Activated naive CD4-positive, alpha-beta T cell treated with anti-CD3 and anti-CD28 coated beads for 36 hours (primary cell): ENCODE results near the gene THAP3. TPM values are rescaled to one million over a fixed set of nuclear protein-coding genes. Genes with fewer than 3 reads are reported as not detected.
"Not testable (repeated sequence)": the region's sequence is repeated elsewhere in the genome, so short reads cannot be mapped to it uniquely, and the experiment has no call there.

Source experiments
- CTCF ChIA-PET: fragments of 350-600 bp; sonication (Branson Sonifier 250); formaldehyde crosslinking; loops from one replicate; lab custom pipeline; 2021; ENCODE audit warnings: antibody characterized with exemption; lab: Charles Lee
- DNase-seq: peaks from one replicate; pipeline ENCODE4 v3.0.0-alpha.2; 2020
- H3K27ac Mint-ChIP-seq: one replicate; pipeline ENCODE4 v1.8.0; 2021; ENCODE audit warnings: mild to moderate bottlenecking, mixed read lengths
- H3K27me3 Mint-ChIP-seq: one replicate; pipeline ENCODE4 v1.8.0; 2021; ENCODE audit warnings: low read depth, mixed read lengths
- H3K36me3 Mint-ChIP-seq: one replicate; pipeline ENCODE4 v1.8.0; 2021; ENCODE audit warnings: low read depth, mixed read lengths
- H3K4me1 Mint-ChIP-seq: one replicate; pipeline ENCODE4 v1.8.0; 2021; ENCODE audit warnings: low read depth, mixed read lengths
- H3K4me3 Mint-ChIP-seq: one replicate; pipeline ENCODE4 v1.8.0; 2021; ENCODE audit warnings: mild to moderate bottlenecking, moderate library complexity, mixed read lengths
- H3K9me3 Mint-ChIP-seq: one replicate; pipeline ENCODE4 v1.8.0; 2021; ENCODE audit warnings: mixed read lengths
- intact Hi-C: fragments of 100-400 bp; cut with micrococcal nuclease; formaldehyde crosslinking; loops from one replicate; pipeline ENCODE4 v1.15.1; 2023
- total RNA-seq, 2 experiments: library from RNA; stranded (reverse); gene quantifications; one replicate each; pipeline ENCODE4 v1.2.3, GENCODE V29; 2021

THAP3 gene
- total RNA-seq, 2 experiments from 2014 or later: 27.3 to 30.9 TPM

DNA sequence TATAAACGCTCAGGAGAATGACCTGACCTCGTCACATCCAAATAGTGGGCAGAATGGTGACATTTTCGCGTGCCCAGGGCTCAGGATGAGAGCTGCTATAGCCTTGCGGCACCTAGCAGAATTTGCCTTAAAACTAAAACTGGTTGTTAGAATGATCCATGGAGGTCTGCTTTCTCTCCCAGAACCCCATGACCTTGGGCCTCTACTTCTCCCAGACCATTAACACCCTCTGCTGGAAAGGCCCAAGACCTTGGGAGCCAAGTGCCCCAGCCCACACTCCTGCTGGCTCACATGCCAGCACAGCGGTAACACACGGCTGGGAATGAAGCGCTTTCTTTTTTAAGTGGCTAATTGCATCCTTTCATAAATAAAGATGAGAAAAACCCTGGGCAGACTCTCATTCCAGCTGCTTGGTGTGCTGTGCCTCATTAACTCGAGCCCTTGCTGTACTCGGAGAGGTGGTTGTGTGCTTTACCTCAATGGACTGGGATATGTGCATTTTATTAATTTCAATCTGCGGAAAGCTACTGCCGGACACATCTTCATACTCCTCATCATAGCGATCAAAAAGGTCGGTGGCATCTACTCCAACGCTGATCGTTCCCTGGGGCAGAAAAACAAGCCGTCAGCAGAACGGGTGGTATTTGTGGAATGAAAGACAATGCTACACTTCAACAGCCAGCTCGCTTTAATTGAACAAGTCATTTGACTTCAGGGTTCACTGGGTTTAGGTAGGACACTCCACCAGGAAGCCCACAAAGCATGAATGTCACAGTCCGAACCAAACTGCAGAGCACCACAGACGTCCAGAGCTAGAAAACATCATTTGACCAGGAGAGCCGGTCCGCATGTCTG is 29.0 kb downstream of the THAP3 start:
- CTCF ChIA-PET: interaction anchor here (0.7 to 1.3 kb wide), 3 partner anchors 8 to 217 kb away, joined by 3 to 6 read pairs (median 3); no protein-coding TSS in a partner anchor
- Mint-ChIP-seq H3K36me3 (peaks cover 10% of the 10 kb centered on the region), H3K27me3 (no peaks in the 10 kb centered on the region), H3K27ac (no peak overlapping the region), H3K9me3 (no peaks in the 10 kb centered on the region), H3K4me1 (peaks cover 3% of the 10 kb centered on the region), H3K4me3 (no peak overlapping the region)
- DNase-seq: no peak
- intact Hi-C loops: no loop called here

DNA sequence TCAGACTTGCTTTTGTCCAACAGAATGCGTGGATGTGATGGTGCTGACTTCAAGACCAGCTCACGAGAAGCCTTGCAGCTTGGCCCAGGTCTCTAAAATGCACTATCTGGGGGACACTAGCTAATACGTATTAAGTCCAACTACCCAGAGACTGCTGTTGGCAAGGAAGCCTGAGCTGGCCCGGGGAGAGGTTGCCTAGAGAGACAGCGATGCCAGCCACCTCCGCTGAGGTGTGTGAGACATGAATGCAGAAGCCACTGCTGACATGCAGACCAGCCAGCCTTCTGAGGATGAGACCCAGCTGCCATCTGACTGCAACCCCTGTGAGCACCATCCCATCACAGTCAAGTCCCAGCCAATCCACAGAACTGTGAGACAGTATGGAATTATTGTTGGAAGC is 32.5 kb downstream of the THAP3 start:
- no peak overlapping the region for H3K27ac Mint-ChIP-seq
- CTCF ChIA-PET: interaction anchor here (0.6 kb wide), 1 partner anchor 74 kb away, joined by 3 read pairs; no protein-coding TSS in a partner anchor
- no peak overlapping the region for H3K4me3 Mint-ChIP-seq

GRCh38 chr1:6658359-6659060 is 33.8 kb downstream of the THAP3 start:
- intact Hi-C loops: no loop called here
- no peak for DNase-seq
- peaks cover 9% of the 10 kb centered on the region for H3K36me3 Mint-ChIP-seq
- no peaks in the 10 kb centered on the region for H3K27me3 Mint-ChIP-seq
- H3K4me1 Mint-ChIP-seq: peaks cover 5% of the 10 kb centered on the region
- CTCF ChIA-PET: interaction anchor here (1.0 kb wide), 1 partner anchor 11 kb away, joined by 3 read pairs; no protein-coding TSS in a partner anchor
- no peak overlapping the region for H3K27ac Mint-ChIP-seq
- no peak overlapping the region for H3K4me3 Mint-ChIP-seq
- H3K9me3 Mint-ChIP-seq: no peaks in the 10 kb centered on the region

More for the DNA sequence above, 32.5 kb downstream of the THAP3 start:
- Mint-ChIP-seq H3K9me3 (no peaks in the 10 kb centered on the region), H3K4me1 (peaks cover 5% of the 10 kb centered on the region), H3K27me3 (no peaks in the 10 kb centered on the region), H3K36me3 (peaks cover 7% of the 10 kb centered on the region)
- intact Hi-C loops: no loop called here
- no peak for DNase-seq

GRCh38 chr1:6660415-6661049 is 35.9 kb downstream of the THAP3 start:
- no peak overlapping the region for H3K27ac Mint-ChIP-seq
- H3K4me3 Mint-ChIP-seq: no peak overlapping the region
- H3K27me3 Mint-ChIP-seq: no peaks in the 10 kb centered on the region
- no peaks in the 10 kb centered on the region for H3K9me3 Mint-ChIP-seq
- H3K36me3 Mint-ChIP-seq: peaks cover 13% of the 10 kb centered on the region
- peaks cover 6% of the 10 kb centered on the region for H3K4me1 Mint-ChIP-seq
- CTCF ChIA-PET: no interaction called here
- no peak for DNase-seq
- intact Hi-C loops: no loop called here

DNA sequence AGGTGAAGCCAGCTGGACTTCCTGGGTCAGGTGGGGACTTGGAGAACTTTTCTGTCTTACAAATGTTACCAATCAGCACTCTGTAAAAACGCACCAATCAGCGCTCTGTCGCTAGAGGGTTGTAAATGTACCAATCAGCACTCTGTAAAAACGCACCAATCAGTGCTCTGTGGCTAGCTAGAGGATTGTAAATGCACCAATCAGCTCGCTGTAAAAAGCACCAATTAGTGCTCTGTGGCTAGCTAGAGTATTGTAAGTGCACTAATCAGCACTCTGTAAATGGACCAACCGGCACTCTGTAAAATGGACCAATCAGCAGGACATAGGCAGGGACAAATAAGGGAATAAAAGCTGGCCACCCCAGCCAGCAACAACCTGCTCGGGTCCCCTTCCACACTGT is 37.8 kb downstream of the THAP3 start:
- CTCF ChIA-PET: interaction anchor here (1.1 kb wide), 1 partner anchor 16 kb away, joined by 4 read pairs; no protein-coding TSS in a partner anchor
- not testable (repeated sequence) for DNase-seq

DNA sequence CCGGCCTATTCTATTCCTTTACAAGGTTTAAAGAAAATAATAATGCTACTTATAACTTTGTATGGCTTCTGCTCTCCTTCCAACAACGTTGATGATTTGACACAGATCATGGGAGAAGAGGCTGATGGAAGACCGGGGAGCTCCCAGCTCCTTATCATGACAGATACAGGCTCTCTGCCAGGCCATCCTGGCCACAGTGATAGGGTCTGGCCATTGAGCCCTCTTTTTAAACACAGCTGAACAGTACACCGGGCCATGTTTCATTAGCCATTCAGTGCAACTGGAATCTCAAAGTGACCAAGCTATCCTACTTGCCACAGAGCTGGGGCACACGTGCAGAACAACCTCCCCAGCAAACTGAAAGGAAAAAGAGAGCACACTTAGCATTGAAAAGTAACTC is 42.0 kb downstream of the THAP3 start:
- no peak overlapping the region for H3K27ac Mint-ChIP-seq
- no peaks in the 10 kb centered on the region for H3K9me3 Mint-ChIP-seq
- H3K27me3 Mint-ChIP-seq: no peaks in the 10 kb centered on the region
- H3K4me1 Mint-ChIP-seq: peaks cover 2% of the 10 kb centered on the region
- peaks cover 20% of the 10 kb centered on the region for H3K36me3 Mint-ChIP-seq
- no peak overlapping the region for H3K4me3 Mint-ChIP-seq
- no peak for DNase-seq
- CTCF ChIA-PET: no interaction called here
- intact Hi-C loops: no loop called here

More for the DNA sequence above, 37.8 kb downstream of the THAP3 start:
- H3K4me3 Mint-ChIP-seq, H3K27ac Mint-ChIP-seq, intact Hi-C loops, H3K9me3 Mint-ChIP-seq, H3K4me1 Mint-ChIP-seq, H3K27me3 Mint-ChIP-seq: not testable (repeated sequence)
- peaks cover 16% of the 10 kb centered on the region for H3K36me3 Mint-ChIP-seq

- no peak overlapping the region for H3K27ac Mint-ChIP-seq
- H3K4me1 Mint-ChIP-seq: peaks cover 2% of the 10 kb centered on the region
- DNase-seq: no peak
- intact Hi-C loops: no loop called here
- no peaks in the 10 kb centered on the region for H3K9me3 Mint-ChIP-seq
- H3K36me3 Mint-ChIP-seq: peaks cover 21% of the 10 kb centered on the region
- no peaks in the 10 kb centered on the region for H3K27me3 Mint-ChIP-seq
- no peak overlapping the region for H3K4me3 Mint-ChIP-seq
- CTCF ChIA-PET: no interaction called here
Measured at GRCh38 chr1:6667139-6667538, 42.5 kb downstream of the THAP3 start.

DNA sequence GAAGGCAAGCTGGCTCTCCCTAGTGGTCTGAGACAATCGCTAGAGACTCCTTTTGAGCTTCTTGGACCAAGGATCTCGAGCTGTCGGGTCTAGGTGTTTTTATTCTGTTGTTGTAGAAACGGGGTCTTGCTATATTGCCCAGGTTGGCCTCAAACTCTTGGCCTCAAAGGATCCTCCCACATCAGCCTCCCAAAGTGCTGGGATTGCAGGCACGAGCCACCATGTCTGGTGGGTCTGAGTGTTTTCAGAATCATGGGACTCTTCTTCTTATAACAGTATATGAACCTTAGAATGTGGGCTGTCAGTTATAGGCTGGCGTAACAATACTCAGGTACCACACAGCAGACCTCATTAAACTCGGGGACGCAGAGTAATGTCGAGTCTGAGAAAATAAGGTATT is 43.8 kb downstream of the THAP3 start:
- H3K4me1 Mint-ChIP-seq: peaks cover 1% of the 10 kb centered on the region
- intact Hi-C loops: no loop called here
- no peak for DNase-seq
- H3K36me3 Mint-ChIP-seq: peaks cover 21% of the 10 kb centered on the region
- H3K4me3 Mint-ChIP-seq: no peak overlapping the region
- H3K9me3 Mint-ChIP-seq: no peaks in the 10 kb centered on the region
- CTCF ChIA-PET: no interaction called here
- no peaks in the 10 kb centered on the region for H3K27me3 Mint-ChIP-seq
- no peak overlapping the region for H3K27ac Mint-ChIP-seq

DNA sequence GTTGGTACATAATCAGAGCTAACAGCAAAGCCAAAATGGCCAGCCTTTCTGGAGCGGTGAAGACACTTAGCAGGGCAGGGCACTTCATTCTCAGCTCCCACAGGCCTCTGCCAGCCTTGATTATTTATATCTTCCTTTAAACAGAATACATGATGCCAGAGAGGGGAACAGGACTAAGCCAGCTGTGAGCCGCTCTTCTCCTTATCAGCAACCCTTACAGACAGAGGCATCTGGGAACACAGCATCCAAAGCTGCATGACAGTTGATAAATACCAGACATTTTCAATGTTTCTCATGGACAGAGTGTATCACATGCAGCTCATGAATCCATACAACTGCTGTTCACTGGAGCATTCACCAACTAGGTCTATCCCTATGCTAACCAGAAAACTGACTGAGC is 47.9 kb downstream of the THAP3 start:
- Mint-ChIP-seq H3K4me3 (no peak overlapping the region), H3K9me3 (no peaks in the 10 kb centered on the region), H3K27me3 (no peaks in the 10 kb centered on the region), H3K36me3 (peaks cover 26% of the 10 kb centered on the region), H3K27ac (no peak overlapping the region), H3K4me1 (peaks cover 2% of the 10 kb centered on the region)
- intact Hi-C loops: no loop called here
- CTCF ChIA-PET: interaction anchor here (0.8 kb wide), 1 partner anchor 28 kb away, joined by 3 read pairs; no protein-coding TSS in a partner anchor
- DNase-seq: no peak

- Mint-ChIP-seq H3K27ac (no peak overlapping the region), H3K36me3 (peaks cover 33% of the 10 kb centered on the region), H3K4me1 (peaks cover 2% of the 10 kb centered on the region), H3K9me3 (no peaks in the 10 kb centered on the region), H3K4me3 (no peak overlapping the region), H3K27me3 (no peaks in the 10 kb centered on the region)
- DNase-seq: no peak
- CTCF ChIA-PET: interaction anchor here (0.6 kb wide), 1 partner anchor 45 kb away, joined by 6 read pairs; no protein-coding TSS in a partner anchor
- intact Hi-C loops: no loop called here
Measured at GRCh38 chr1:6673816-6674398, 49.2 kb downstream of the THAP3 start.

DNA sequence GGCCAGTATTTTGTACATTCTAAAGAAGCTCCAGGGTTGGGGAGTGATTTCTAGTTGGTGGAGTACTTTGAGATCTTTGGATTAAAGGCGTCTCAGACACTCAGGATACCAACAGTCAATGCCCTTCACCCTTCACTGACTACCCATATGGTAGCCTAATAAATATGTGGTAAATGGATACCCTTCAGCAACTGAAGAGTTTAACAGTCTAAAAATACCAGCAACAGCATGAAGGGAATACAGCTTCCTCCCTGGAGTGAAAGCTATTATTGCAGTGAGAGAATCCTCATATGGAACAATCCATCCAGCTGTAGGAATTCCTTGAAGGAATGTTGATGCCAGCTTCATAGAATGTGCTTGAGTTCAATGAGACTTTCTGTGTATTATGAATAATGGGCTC is 50.1 kb downstream of the THAP3 start:
- CTCF ChIA-PET: interaction anchor here (0.6 kb wide), 3 partner anchors 25 to 66 kb away, joined by 3 to 10 read pairs (median 6); no protein-coding TSS in a partner anchor
- H3K27ac Mint-ChIP-seq: no peak overlapping the region
- H3K4me3 Mint-ChIP-seq: no peak overlapping the region
- DNase-seq: no peak
- H3K27me3 Mint-ChIP-seq: no peaks in the 10 kb centered on the region
- intact Hi-C loops: no loop called here
- H3K36me3 Mint-ChIP-seq: peaks cover 37% of the 10 kb centered on the region
- H3K4me1 Mint-ChIP-seq: peaks cover 2% of the 10 kb centered on the region
- H3K9me3 Mint-ChIP-seq: no peaks in the 10 kb centered on the region

GRCh38 chr1:6675941-6676340 is 51.3 kb downstream of the THAP3 start:
- no peak for DNase-seq
- Mint-ChIP-seq H3K4me3 (no peak overlapping the region), H3K27me3 (no peaks in the 10 kb centered on the region), H3K9me3 (no peaks in the 10 kb centered on the region), H3K27ac (no peak overlapping the region), H3K4me1 (peaks cover 2% of the 10 kb centered on the region), H3K36me3 (peaks cover 39% of the 10 kb centered on the region)
- intact Hi-C loops: no loop called here
- CTCF ChIA-PET: interaction anchor here (1.4 kb wide), 1 partner anchor 25 kb away, joined by 3 read pairs; the partner anchor contains the start of gene DNAJC11
